B cell (primary cell): ENCODE measurements around the gene TCF7. TPM values are rescaled to one million over a fixed set of nuclear protein-coding genes. Genes with fewer than 3 reads are reported as not detected.

ENCODE experiments used
- ATAC-seq: fragments of 200-7000 bp; cut with Tn5 transposase; one replicate; pipeline ENCODE4 v1.10.0; 2021; ENCODE audit warnings: low read depth, mild to moderate bottlenecking, moderate number of reproducible peaks, moderate library complexity
- CTCF ChIA-PET: fragments of 350-600 bp; sonication (Branson Sonifier 250); formaldehyde crosslinking; loops from one replicate; lab custom pipeline; 2021; ENCODE audit warnings: antibody characterized with exemption, inconsistent platforms; lab: Charles Lee
- POLR2A ChIA-PET: fragments of 350-600 bp; sonication (Branson Sonifier 250); formaldehyde crosslinking; loops from one replicate; lab custom pipeline; 2021; ENCODE audit warnings: antibody characterized with exemption; lab: Charles Lee
- DNase-seq: peaks from one replicate; pipeline ENCODE4 v3.0.0; 2013
- H2AFZ ChIP-seq: 2 replicates; pipeline ENCODE4 v1.6.1; 2012; ENCODE audit warnings: mild to moderate bottlenecking, low read depth, low read length; ENCODE audit not compliant: insufficient read depth, poor library complexity, severe bottlenecking
- H3K27ac ChIP-seq, 2 donors: 1 replicate in 1 of 2; 2 replicates in 1 of 2; pipeline ENCODE4 v1.5.1; 2012 to 2013; ENCODE audit warnings: low read length in 2 of 2, mild to moderate bottlenecking in 2 of 2, moderate library complexity in 1 of 2
- H3K27me3 ChIP-seq, 4 experiments: fragments of 200-600 bp in 1 of 4; sonication (generic) in 1 of 4; replicated peaks in 1 of 4; 1 replicate in 2 of 4; 2 replicates in 2 of 4; pipeline versions ENCODE4 v1.6.1 to v1.7.0; 2013 to 2016; ENCODE audit warnings: low read length in 3 of 4, mild to moderate bottlenecking in 2 of 4, mixed read lengths in 1 of 4, moderate library complexity in 1 of 4; ENCODE audit not compliant: insufficient read depth in 4 of 4, control insufficient read depth in 3 of 4; ENCODE audit errors: control extremely low read depth in 1 of 4
- H3K36me3 ChIP-seq, 2 experiments: replicated peaks in 1 of 2; 1 replicate in 1 of 2; 2 replicates in 1 of 2; pipeline versions ENCODE4 v1.6.1 to v1.7.1; 2013; ENCODE audit warnings: low read length in 1 of 2; ENCODE audit not compliant: insufficient read depth in 2 of 2, control insufficient read depth in 1 of 2; ENCODE audit errors: control extremely low read depth in 1 of 2, extremely low read depth in 1 of 2
- H3K4me1 ChIP-seq, 2 donors: fragments of 200-600 bp in 1 of 2; sonication (generic) in 1 of 2; 1 replicate in 1 of 2; 2 replicates in 1 of 2; pipeline versions ENCODE4 v1.5.1 to v1.6.1; 2013 to 2017; ENCODE audit warnings: low read length in 2 of 2; ENCODE audit not compliant: control insufficient read depth in 2 of 2, insufficient read depth in 2 of 2
- H3K4me2 ChIP-seq: replicated peaks from 2 replicates; pipeline ENCODE3; 2012; ENCODE audit warnings: mild to moderate bottlenecking, low read depth, low read length; ENCODE audit not compliant: poor library complexity, severe bottlenecking
- H3K4me3 ChIP-seq, 5 experiments: fragments of 200-600 bp in 1 of 5; sonication (generic) in 1 of 5; 1 replicate in 3 of 5; 2 replicates in 2 of 5; pipeline versions ENCODE4 v1.5.1 to v1.7.0; 2011 to 2016; ENCODE audit warnings: low read length in 4 of 5, mild to moderate bottlenecking in 4 of 5, low read depth in 2 of 5, control low read depth in 1 of 5, moderate library complexity in 1 of 5; ENCODE audit not compliant: insufficient read depth in 1 of 5; ENCODE audit errors: control extremely low read depth in 1 of 5, extremely low read depth in 1 of 5
- H3K79me2 ChIP-seq: fragments of 200-600 bp; sonication (generic); one replicate; pipeline ENCODE4 v1.6.0; 2016; ENCODE audit warnings: low read length; ENCODE audit not compliant: control insufficient read depth, insufficient read depth
- H3K9ac ChIP-seq: fragments of 200-600 bp; sonication (generic); 2 replicates; pipeline ENCODE4 v1.6.1; 2017; ENCODE audit warnings: mild to moderate bottlenecking, low read length, moderate library complexity
- H3K9me3 ChIP-seq, 3 donors: one replicate each; pipeline versions ENCODE4 v1.6.1 to v1.7.1; 2013; ENCODE audit warnings: low read length in 2 of 3; ENCODE audit not compliant: control insufficient read depth in 2 of 3, insufficient read depth in 1 of 3; ENCODE audit errors: control extremely low read depth in 1 of 3
- H4K20me1 ChIP-seq: 2 replicates; pipeline ENCODE4 v1.6.0; 2012; ENCODE audit warnings: mild to moderate bottlenecking, low read length; ENCODE audit not compliant: insufficient read depth, control insufficient read depth, poor library complexity, severe bottlenecking
- H3K27ac Mint-ChIP-seq: one replicate; pipeline ENCODE4 v1.8.0; 2021; ENCODE audit warnings: mixed read lengths
- H3K27me3 Mint-ChIP-seq: one replicate; pipeline ENCODE4 v1.8.0; 2021; ENCODE audit warnings: mixed read lengths
- H3K4me1 Mint-ChIP-seq: one replicate; pipeline ENCODE4 v1.8.0; 2021; ENCODE audit warnings: mixed read lengths
- H3K4me3 Mint-ChIP-seq: one replicate; pipeline ENCODE4 v1.8.0; 2021; ENCODE audit warnings: mixed read lengths
- H3K9me3 Mint-ChIP-seq: one replicate; pipeline ENCODE4 v1.8.0; 2022; ENCODE audit warnings: mixed read lengths; ENCODE audit not compliant: insufficient read depth
- EZH2 ChIP-seq: IDR thresholded peaks from 2 replicates; pipeline ENCODE4 v1.6.1; 2012; ENCODE audit warnings: borderline replicate concordance, low read depth, mild to moderate bottlenecking, moderate library complexity, low read length; ENCODE audit not compliant: insufficient read depth, poor library complexity, severe bottlenecking
- WGBS: methylation state at CpG from one replicate; pipeline ENCODE4 v1.1.5; 2013; ENCODE audit warnings: missing lambda C conversion rate; ENCODE audit not compliant: insufficient coverage; 5-methylcytosine and 5-hydroxymethylcytosine counted together
- intact Hi-C: fragments of 100-400 bp; cut with micrococcal nuclease; formaldehyde crosslinking; loops from one replicate; pipeline ENCODE4 v1.10.0; 2022
- polyA plus RNA-seq: library from polyadenylated mRNA; depleted of rRNA; stranded (reverse); fragments of >200 nt; gene quantifications from 2 replicates; pipeline ENCODE4 v1.2.3, GENCODE V29; 2012
- total RNA-seq, 2 donors: library from RNA; stranded (reverse); fragments of 120-200 nt in 1 of 2; gene quantifications; 1 replicate in 1 of 2; 2 replicates in 1 of 2; pipeline versions ENCODE4 v1.2.3 to v1.2.4, GENCODE V29; 2013 to 2022
- TF ChIP-seq, protein P1 (sequence below): fragments of 200-600 bp; IDR thresholded peaks from one replicate; pipeline ENCODE4 v1.8.0; 2022; ENCODE audit warnings: antibody characterized with exemption, mild to moderate bottlenecking

Gene TCF7
- total and polyA plus RNA-seq, 2 donors (not counting 1 experiment from before 2014, with no cell fraction given) = 26.8 to 61.1 TPM

DNA sequence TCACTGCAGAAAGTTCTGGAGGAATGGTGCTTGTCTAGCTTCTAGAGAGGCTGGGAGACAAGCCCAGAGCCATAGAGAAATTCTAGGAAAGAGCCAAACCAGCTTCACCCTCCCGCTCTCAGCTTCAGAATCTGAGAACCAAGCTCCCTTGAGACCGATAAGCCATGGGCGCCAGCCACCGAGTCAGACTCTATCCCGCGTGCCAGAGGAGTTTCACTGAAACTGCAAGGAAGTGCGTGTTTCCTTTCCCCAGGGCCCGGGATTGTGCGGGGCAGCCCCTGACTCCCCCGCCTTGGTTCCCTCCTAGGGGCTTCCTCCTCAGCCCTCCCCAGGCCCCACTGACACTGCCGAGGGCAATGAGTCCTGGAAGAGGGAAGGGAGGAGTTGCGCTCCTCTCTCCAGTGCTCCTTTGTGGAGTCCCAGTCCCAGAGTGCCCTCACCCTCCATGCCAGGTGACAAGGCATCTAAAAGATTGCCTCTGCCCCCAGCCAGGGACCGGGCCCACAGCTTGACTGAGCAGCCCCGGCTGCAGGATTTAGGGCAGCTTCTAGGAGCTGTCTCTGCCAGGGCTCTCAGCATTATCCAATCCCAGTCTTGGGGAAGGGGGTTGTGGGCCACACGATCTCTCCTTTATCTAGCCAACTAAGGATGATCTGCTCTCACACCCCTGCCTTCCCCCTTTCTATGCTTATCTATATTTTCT, 18.4 kb upstream of the TCF7 start:
- POLR2A ChIA-PET = no interaction called here
- no peak overlapping the region for H3K9ac ChIP-seq
- H3K4me3 Mint-ChIP-seq = no peak overlapping the region
- CTCF ChIA-PET = interaction anchor here (8.1 kb wide), 1 partner anchor 55 kb away, joined by 149 read pairs; no protein-coding TSS in a partner anchor
- H3K36me3 ChIP-seq = no peaks in the 10 kb centered on the region
- no peaks in the 10 kb centered on the region for H4K20me1 ChIP-seq
- no peaks in the 10 kb centered on the region for H3K27me3 ChIP-seq
- intact Hi-C loops = no loop called here
- H3K9me3 Mint-ChIP-seq = no peaks in the 10 kb centered on the region
- peaks cover 34 to 36% of the 10 kb centered on the region in 2 donors for H3K4me1 ChIP-seq
- no peaks in the 10 kb centered on the region for H3K9me3 ChIP-seq
- no peaks in the 10 kb centered on the region for H3K27me3 Mint-ChIP-seq
- ATAC-seq (no peak), DNase-seq (no peak)
- peaks cover 28% of the 10 kb centered on the region for H3K4me1 Mint-ChIP-seq
- no peak overlapping the region for H2AFZ ChIP-seq
- H3K4me3 ChIP-seq = no peak overlapping the region
- H3K4me2 ChIP-seq = no peak overlapping the region
- no peaks in the 10 kb centered on the region for H3K79me2 ChIP-seq
- no peak overlapping the region for H3K27ac ChIP-seq
- TF ChIP-seq, protein P1, sequence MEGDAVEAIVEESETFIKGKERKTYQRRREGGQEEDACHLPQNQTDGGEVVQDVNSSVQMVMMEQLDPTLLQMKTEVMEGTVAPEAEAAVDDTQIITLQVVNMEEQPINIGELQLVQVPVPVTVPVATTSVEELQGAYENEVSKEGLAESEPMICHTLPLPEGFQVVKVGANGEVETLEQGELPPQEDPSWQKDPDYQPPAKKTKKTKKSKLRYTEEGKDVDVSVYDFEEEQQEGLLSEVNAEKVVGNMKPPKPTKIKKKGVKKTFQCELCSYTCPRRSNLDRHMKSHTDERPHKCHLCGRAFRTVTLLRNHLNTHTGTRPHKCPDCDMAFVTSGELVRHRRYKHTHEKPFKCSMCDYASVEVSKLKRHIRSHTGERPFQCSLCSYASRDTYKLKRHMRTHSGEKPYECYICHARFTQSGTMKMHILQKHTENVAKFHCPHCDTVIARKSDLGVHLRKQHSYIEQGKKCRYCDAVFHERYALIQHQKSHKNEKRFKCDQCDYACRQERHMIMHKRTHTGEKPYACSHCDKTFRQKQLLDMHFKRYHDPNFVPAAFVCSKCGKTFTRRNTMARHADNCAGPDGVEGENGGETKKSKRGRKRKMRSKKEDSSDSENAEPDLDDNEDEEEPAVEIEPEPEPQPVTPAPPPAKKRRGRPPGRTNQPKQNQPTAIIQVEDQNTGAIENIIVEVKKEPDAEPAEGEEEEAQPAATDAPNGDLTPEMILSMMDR = no peak
- no peak for TF ChIP-seq EZH2
- 81% methylated on average over 10 of the region's 15 CpGs for WGBS
- H3K27ac Mint-ChIP-seq = no peak overlapping the region

DNA sequence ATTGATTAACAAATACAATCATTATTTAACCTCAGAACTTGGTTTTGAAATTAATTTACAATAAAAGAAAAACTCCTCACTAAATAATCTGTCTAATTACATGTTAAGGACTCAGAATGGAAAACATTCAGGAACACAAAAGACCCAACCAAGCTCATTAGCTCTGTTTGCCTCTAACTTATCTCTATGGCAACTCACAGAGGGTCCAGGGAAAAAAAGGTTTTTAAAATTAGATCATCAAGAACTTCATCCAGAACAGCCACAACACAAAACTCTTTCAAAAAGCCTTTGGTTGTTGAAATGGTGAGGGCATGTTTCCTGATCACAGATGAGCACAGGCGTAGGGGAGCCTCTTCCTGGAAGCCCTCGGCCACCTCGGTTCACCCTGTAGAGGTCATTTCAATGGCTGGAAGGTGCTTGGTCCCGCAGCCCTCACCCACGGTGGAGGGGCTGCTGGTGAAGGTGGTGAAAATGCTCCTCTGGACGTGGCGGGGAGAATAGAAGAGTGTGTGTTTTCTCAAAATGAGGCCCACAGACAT, 17.2 kb upstream of the TCF7 start:
- Histone ChIP-seq H3K9me3 (no peaks in the 10 kb centered on the region), H3K4me2 (no peak overlapping the region), H3K36me3 (no peaks in the 10 kb centered on the region), H4K20me1 (no peaks in the 10 kb centered on the region), H3K4me1 (peaks cover 31 to 36% of the 10 kb centered on the region in 2 donors), H2AFZ (no peak overlapping the region), H3K9ac (no peak overlapping the region), H3K27me3 (no peaks in the 10 kb centered on the region), H3K79me2 (no peaks in the 10 kb centered on the region), H3K27ac (no peak overlapping the region), H3K4me3 (no peak overlapping the region)
- no peak for DNase-seq
- ATAC-seq = no peak
- 90% methylated on average over 5 of the region's 7 CpGs for WGBS
- CTCF ChIA-PET = interaction anchor here (6.3 to 8.1 kb wide), 2 partner anchors 15 to 56 kb away, joined by 84 to 149 read pairs; partner anchors contain the start of gene TCF7
- Mint-ChIP-seq H3K27ac (no peak overlapping the region), H3K9me3 (no peaks in the 10 kb centered on the region), H3K27me3 (no peaks in the 10 kb centered on the region), H3K4me1 (peaks cover 32% of the 10 kb centered on the region), H3K4me3 (no peak overlapping the region)
- TF ChIP-seq, protein P1 = no peak
- TF ChIP-seq EZH2 = no peak
- POLR2A ChIA-PET = no interaction called here
- intact Hi-C loops = no loop called here
